ENCODE data around the gene SLC22A23.
A peak's percentile ranks its signal among the peaks of the same experiment; 100 is the strongest.

SLC22A23 gene

GRCh38 chr6:3471711-3472110 is 14.9 kb upstream of the SLC22A23 start:
- DNase-seq: no peak

DNA sequence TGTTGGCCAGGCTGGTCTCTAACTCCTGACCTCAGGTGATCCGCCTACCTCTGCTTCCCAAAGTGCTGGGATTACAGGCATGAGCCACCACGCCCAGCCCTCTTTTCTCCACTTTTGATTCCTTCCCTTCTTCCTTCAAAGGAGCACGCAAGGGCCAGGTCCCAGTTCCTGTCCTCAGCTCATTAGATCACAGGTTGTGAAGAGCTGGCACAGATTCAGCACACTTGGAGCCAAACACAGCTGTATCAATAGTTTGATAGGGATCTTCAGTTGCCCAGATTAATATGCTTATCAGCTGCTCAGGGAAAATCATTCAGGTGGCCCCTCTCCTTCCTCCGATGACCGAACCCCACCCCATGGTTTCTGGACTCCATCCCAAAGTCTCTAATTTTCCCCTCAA is 14.4 kb upstream of the SLC22A23 start:
- DNase-seq: no peak

- no peak for DNase-seq
These were observed 11.7 kb upstream of the SLC22A23 start for GRCh38 chr6:3468585-3468984.

DNA sequence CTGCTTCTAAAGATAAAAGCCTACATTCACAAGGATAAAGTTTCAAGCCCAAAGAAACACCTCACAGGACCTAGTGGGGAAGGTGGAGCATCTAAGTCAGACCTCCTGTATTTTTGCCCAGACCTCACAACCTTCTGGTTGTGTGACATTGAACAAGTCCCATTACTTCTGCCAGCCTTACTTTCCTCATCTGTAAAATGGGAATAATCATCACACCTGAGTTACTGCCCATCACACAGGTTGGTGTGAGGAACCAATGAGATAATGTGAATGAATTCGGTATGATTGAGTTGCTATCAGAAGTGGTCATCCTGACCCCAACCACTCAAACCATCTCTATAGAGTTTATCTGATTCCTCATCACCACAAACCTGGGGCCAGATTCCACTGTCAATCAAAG is 11.1 kb upstream of the SLC22A23 start:
- no peak for DNase-seq

- DNase-seq: no peak
These were observed 9.8 kb upstream of the SLC22A23 start for GRCh38 chr6:3466488-3467219.

GRCh38 chr6:3460253-3460652 is 3.4 kb upstream of the SLC22A23 start:
- no peak for DNase-seq

- DNase-seq: no peak
These were observed 2.0 kb upstream of the SLC22A23 start for GRCh38 chr6:3458706-3459421.

DNA sequence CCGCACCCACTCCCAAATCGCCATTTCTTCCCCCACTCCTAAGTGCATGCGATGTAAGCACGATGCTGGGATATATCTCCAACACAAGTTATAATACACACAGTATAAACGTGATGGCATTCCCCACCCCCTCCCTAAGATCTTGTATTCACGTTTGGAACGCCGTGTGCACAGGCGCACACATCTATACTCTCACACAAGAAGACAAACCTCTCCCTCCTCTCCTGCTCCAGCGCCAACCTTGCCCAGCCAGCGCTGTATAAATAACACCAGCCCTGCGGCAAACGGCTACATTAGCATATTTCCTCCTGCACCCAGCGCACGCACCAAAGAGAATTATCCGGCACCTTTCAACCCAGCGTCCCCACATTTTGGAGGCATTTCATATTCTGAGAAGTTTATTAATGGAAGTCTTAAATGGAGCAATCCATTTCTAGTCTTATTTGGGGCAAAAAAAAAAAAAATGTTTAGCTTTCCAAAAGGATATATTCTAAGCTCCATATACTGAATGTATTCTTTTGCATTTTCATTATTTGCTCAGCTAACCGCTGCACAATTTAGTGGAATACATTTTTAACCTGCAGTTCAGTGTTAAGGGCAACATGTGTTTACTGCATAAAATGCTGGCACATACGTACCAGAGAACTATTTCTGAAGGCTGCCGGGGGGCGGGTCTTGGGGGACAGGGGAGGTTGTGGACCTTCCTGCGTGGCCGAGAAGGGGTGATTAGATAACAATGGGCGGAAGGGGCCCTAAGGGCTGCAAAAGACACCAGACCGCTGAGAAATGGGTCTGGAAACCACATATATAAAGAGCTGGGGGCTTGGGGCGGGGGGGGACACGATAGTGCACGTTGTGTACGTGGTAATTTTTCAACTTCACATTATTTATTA is 1.1 kb upstream of the SLC22A23 start:
- DNase-seq: peak; percentile 56

- DNase-seq: no peak
These were observed 404 bp downstream of the SLC22A23 start for GRCh38 chr6:3456395-3456897.

GRCh38 chr6:3455569-3456394 is 1.1 kb downstream of the SLC22A23 start:
- peak; percentile 27 for DNase-seq

DNA sequence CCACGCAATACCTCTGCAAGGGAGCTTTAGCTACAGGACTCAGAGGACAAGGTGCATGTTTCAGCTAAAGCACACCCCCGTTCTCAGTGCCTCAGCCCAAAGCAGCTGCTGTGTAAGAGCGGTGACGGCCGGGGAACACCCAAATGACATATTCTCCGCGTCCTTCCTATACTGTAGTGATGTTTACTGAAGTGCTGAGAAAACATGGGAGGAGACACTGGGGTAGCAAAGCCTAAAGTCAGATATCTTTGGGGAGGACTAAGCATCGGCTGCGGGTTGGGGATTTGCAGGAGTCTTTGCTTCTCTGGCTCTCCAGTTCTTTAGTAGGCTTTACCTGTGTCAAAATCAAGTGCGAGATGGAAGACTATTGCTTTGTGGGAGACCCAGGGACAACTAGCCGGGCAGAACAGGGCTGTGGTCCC is 1.7 kb downstream of the SLC22A23 start:
- DNase-seq: peak; percentile 59

- DNase-seq: no peak
These were observed 2.4 kb downstream of the SLC22A23 start for GRCh38 chr6:3454273-3455010.

- no peak for DNase-seq
These were observed 3.2 kb downstream of the SLC22A23 start for GRCh38 chr6:3453413-3454272.

DNA sequence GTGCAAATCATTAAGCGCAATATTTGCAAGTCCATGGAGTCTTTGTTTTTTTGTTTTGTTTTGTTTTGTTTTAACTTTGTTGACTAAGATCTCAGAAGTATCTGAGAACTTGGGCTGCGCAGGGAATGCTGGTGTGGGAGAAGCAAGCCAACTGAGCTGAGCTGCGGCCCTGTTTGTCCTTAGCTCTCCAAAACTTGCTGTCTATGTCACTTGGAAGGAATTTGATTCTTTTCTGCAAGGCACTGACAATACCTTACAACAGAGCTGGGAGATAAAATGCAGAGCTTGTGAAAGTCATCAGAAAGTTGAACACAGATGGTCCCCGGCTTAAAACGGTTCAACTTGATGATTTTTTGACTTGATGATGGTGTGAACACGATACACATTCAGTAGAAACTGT is 5.4 kb downstream of the SLC22A23 start:
- no peak for DNase-seq

DNA sequence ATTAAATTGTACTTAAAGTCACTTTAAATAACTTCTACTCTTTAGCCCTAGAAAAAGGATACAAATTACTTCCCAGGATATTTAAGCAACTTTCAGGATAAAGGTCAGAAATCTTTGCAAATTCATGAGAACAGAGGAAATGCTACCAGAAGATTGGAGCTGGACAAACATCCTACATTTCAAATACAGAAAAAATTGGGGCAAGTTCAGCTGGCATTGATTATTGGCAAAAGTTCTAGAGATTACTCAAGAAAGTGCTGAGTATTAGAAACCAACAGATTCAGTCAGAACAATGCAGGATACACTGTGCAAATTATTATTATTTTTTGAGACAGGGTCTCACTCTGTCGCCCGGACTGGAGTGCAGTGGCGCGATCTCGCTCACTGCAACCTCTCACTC is 6.0 kb downstream of the SLC22A23 start:
- DNase-seq: no peak

DNA sequence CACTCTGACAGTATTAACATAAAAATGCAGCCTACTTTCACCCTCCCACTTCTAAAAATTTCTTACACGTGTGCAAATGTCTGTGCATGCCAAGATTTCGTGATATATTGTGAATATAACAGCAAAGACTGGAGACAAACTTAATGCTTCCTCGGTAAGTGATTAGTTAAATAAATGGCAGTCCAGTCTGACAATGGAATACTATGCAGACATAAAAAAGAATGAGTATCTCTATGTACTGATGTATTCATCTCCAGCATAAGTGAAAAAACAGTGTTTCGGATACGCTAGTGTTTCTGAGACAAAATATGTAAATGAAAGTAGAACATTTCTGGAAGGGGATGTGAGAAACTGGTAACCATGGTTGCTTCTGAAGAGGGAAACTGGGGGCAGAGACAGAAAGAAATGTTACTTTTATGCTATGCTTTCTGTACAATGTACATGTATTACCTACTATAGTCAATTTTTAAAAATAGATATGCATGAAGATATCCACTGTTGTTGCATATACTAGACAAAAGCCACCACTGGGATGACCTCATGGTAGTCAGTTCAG is 7.0 kb downstream of the SLC22A23 start:
- no peak for DNase-seq

GRCh38 chr6:3449321-3449720 is 7.5 kb downstream of the SLC22A23 start:
- DNase-seq: no peak

GRCh38 chr6:3447005-3447404 is 9.8 kb downstream of the SLC22A23 start:
- no peak for DNase-seq

- DNase-seq: no peak
These were observed 10.7 kb downstream of the SLC22A23 start for GRCh38 chr6:3446184-3446583.

Measured in CD4-positive, alpha-beta T cell treated with Interleukin-17A for 4 hours (primary cell).